HCT116 (cell line): ENCODE results near the gene CCDC9. TPM values are rescaled to one million over a fixed set of nuclear protein-coding genes. Genes with fewer than 3 reads are reported as not detected.

ENCODE experiments used
- ATAC-seq: fragments of 200-7000 bp; cut with Tn5 transposase; 2 replicates; pipeline ENCODE4 v1.9.1; 2020; ENCODE audit warnings: mild to moderate bottlenecking, moderate library complexity
- BruUV-seq: library from RNA; stranded (reverse); fragments of 400-500 nt; replicated peaks from 2 replicates; lab custom pipeline; 2021; lab: Mats Ljungman, UMichigan
- CTCF ChIA-PET: fragments of 300-600 bp; sonication (Branson Sonifier 250); formaldehyde crosslinking; loops from one replicate; lab custom pipeline; 2021; ENCODE audit warnings: antibody characterized with exemption; lab: Charles Lee
- POLR2A ChIA-PET: fragments of 300-600, 350-600 bp; sonication (Branson Sonifier 250); formaldehyde crosslinking; loops from one replicate; lab custom pipeline; 2021; ENCODE audit warnings: antibody characterized with exemption; lab: Charles Lee
- RAD21 ChIA-PET, 2 experiments: fragments of 300-600 bp; sonication (Branson Sonifier 250); formaldehyde crosslinking; loops; one replicate each; lab custom pipeline; 2023; ENCODE audit warnings: low total read pairs in 2 of 2; ENCODE audit not compliant: uncharacterized antibody in 2 of 2, unreplicated experiment in 2 of 2, low non-redundant PET in 1 of 2; lab: Charles Lee
- DNase-seq: peaks from one replicate; pipeline ENCODE4 v3.0.0-alpha.2; 2010; ENCODE audit warnings: low read depth, low spot score
- H2AFZ ChIP-seq: fragments of 200-600 bp; shearing (Covaris generic), sonication (generic); 2 replicates; pipeline ENCODE4 v1.6.1; 2017; ENCODE audit warnings: low read depth, mixed run types, mixed read lengths, antibody characterized with exemption, low read length; ENCODE audit not compliant: poor library complexity, severe bottlenecking
- H3K27ac ChIP-seq: 2 replicates; pipeline ENCODE4 v1.5.1; 2012; ENCODE audit warnings: low read depth, low read length
- H3K27me3 ChIP-seq: fragments of 200-600 bp; sonication (generic); 2 replicates; pipeline ENCODE4 v1.6.1; 2016; ENCODE audit warnings: mixed run types, low read length, mixed read lengths; ENCODE audit not compliant: insufficient read depth
- H3K36me3 ChIP-seq, 2 experiments: fragments of 200-500 bp in 1 of 2; fragments of 200-600 bp in 1 of 2; sonication (Bioruptor generic) in 1 of 2; sonication (generic) in 1 of 2; 2 replicates each; pipeline versions ENCODE4 v1.5.1 to v1.6.1; 2014 to 2016; ENCODE audit warnings: low read length in 2 of 2, inconsistent platforms in 1 of 2, mixed read lengths in 1 of 2, mixed run types in 1 of 2; ENCODE audit not compliant: insufficient read depth in 2 of 2, control insufficient read depth in 1 of 2
- H3K4me1 ChIP-seq, 2 experiments: fragments of 200-600 bp in 1 of 2; sonication (generic) in 1 of 2; 2 replicates each; pipeline versions ENCODE4 v1.5.1 to v1.6.1; 2012 to 2017; ENCODE audit warnings: low read length in 2 of 2, inconsistent platforms in 1 of 2, mild to moderate bottlenecking in 1 of 2, mixed read lengths in 1 of 2, mixed run types in 1 of 2, moderate library complexity in 1 of 2; ENCODE audit not compliant: insufficient read depth in 2 of 2, control insufficient read depth in 1 of 2
- H3K4me2 ChIP-seq: fragments of 200-600 bp; sonication (generic); 2 replicates; pipeline ENCODE4 v1.6.1; 2017; ENCODE audit warnings: mixed run types, low read length, mixed read lengths
- H3K4me3 ChIP-seq, 2 experiments: fragments of 200-600 bp in 1 of 2; sonication (generic) in 1 of 2; replicated peaks in 1 of 2; 2 replicates each; pipeline ENCODE4 v1.5.1; 2011 to 2016; ENCODE audit warnings: low read length in 2 of 2, control low read depth in 1 of 2, low read depth in 1 of 2, mild to moderate bottlenecking in 1 of 2, mixed read lengths in 1 of 2, mixed run types in 1 of 2
- H3K79me2 ChIP-seq: fragments of 200-600 bp; sonication (generic); 2 replicates; pipeline ENCODE4 v1.6.1; 2017; ENCODE audit warnings: mild to moderate bottlenecking, mixed run types, low read length, moderate library complexity, mixed read lengths; ENCODE audit not compliant: insufficient read depth
- H3K9ac ChIP-seq: fragments of 200-600 bp; sonication (generic); 2 replicates; pipeline ENCODE4 v1.6.1; 2016; ENCODE audit warnings: low read length, mixed read lengths
- H3K9me2 ChIP-seq: fragments of 200-600 bp; sonication (generic), shearing (Covaris generic); 2 replicates; pipeline ENCODE4 v1.6.1; 2017; ENCODE audit warnings: mixed run types, mild to moderate bottlenecking, moderate library complexity; ENCODE audit not compliant: insufficient read depth
- H3K9me3 ChIP-seq, 2 experiments: fragments of 200-500 bp in 1 of 2; fragments of 200-600 bp in 1 of 2; sonication (Bioruptor generic) in 1 of 2; sonication (generic) in 1 of 2; 2 replicates each; pipeline ENCODE4 v1.6.1; 2014 to 2017; ENCODE audit warnings: low read length in 2 of 2, mixed read lengths in 2 of 2, inconsistent platforms in 1 of 2, low read depth in 1 of 2, mild to moderate bottlenecking in 1 of 2, mixed run types in 1 of 2, moderate library complexity in 1 of 2; ENCODE audit not compliant: control insufficient read depth in 1 of 2, insufficient read depth in 1 of 2
- H4K20me1 ChIP-seq: fragments of 200-600 bp; sonication (generic), shearing (Covaris generic); 2 replicates; pipeline ENCODE4 v1.6.1; 2017; ENCODE audit warnings: mixed run types, mild to moderate bottlenecking, moderate library complexity; ENCODE audit not compliant: insufficient read depth
- ATF3 ChIP-seq: IDR thresholded peaks from 2 replicates; pipeline ENCODE4 v1.6.1; 2012
- CBX3 ChIP-seq: IDR thresholded peaks from 2 replicates; pipeline ENCODE4 v1.6.1; 2012; ENCODE audit warnings: low read depth
- CEBPB ChIP-seq: IDR thresholded peaks from 2 replicates; pipeline ENCODE4 v1.6.1; 2012; ENCODE audit warnings: low read depth
- CTCF ChIP-seq, 3 experiments: fragments of 200-600 bp in 1 of 3; sonication (generic) in 1 of 3; IDR thresholded peaks in 2 of 3; conservative IDR thresholded peaks in 1 of 3; 2 replicates each; pipeline ENCODE4 v1.5.1; 2012 to 2017; ENCODE audit warnings: low read depth in 2 of 3, low read length in 2 of 3, antibody characterized with exemption in 1 of 3, borderline replicate concordance in 1 of 3, control low read depth in 1 of 3, mild to moderate bottlenecking in 1 of 3, mixed read lengths in 1 of 3, mixed run types in 1 of 3, moderate library complexity in 1 of 3; ENCODE audit not compliant: insufficient read depth in 1 of 3
- EGR1 ChIP-seq: IDR thresholded peaks from 2 replicates; pipeline ENCODE4 v1.6.1; 2012; ENCODE audit warnings: low read depth
- EZH2 ChIP-seq: fragments of 200-600 bp; sonication (generic); IDR thresholded peaks from 2 replicates; pipeline ENCODE4 v1.6.1; 2017; ENCODE audit warnings: antibody characterized with exemption, mixed run types
- JUND ChIP-seq: IDR thresholded peaks from 2 replicates; pipeline ENCODE4 v1.6.1; 2012
- POLR2AphosphoS5 ChIP-seq: IDR thresholded peaks from 2 replicates; pipeline ENCODE4 v1.6.1; 2011; ENCODE audit warnings: mild to moderate bottlenecking, low read depth, low read length, moderate library complexity
- RAD21 ChIP-seq: IDR thresholded peaks from 2 replicates; pipeline ENCODE4 v1.6.1; 2012; ENCODE audit warnings: low read depth, mild to moderate bottlenecking
- REST ChIP-seq: IDR thresholded peaks from 2 replicates; pipeline ENCODE4 v1.6.1; 2012; ENCODE audit warnings: low read depth
- SIN3A ChIP-seq: IDR thresholded peaks from 2 replicates; pipeline ENCODE4 v1.6.1; 2012; ENCODE audit warnings: low read depth
- SP1 ChIP-seq: IDR thresholded peaks from 2 replicates; pipeline ENCODE4 v1.6.1; 2012; ENCODE audit warnings: low read depth
- SRF ChIP-seq: IDR thresholded peaks from 2 replicates; pipeline ENCODE4 v1.6.1; 2012; ENCODE audit warnings: low read depth
- TCF7L2 ChIP-seq: IDR thresholded peaks from 2 replicates; pipeline ENCODE4 v1.7.0; 2011; ENCODE audit warnings: borderline replicate concordance, inconsistent platforms; ENCODE audit not compliant: insufficient read depth, insufficient read length; ENCODE audit errors: extremely low read depth
- YY1 ChIP-seq: IDR thresholded peaks from 2 replicates; pipeline ENCODE4 v1.6.1; 2011; ENCODE audit warnings: low read length, low read depth, moderate library complexity, mild to moderate bottlenecking; ENCODE audit not compliant: insufficient replicate concordance; ENCODE audit errors: extremely low read depth
- ZBTB33 ChIP-seq: IDR thresholded peaks from 2 replicates; pipeline ENCODE4 v1.6.1; 2011; ENCODE audit warnings: mild to moderate bottlenecking, low read length, moderate library complexity; ENCODE audit not compliant: insufficient replicate concordance; ENCODE audit errors: extremely low read depth
- ZFX ChIP-seq: fragments of 450-650 bp; IDR thresholded peaks from 2 replicates; pipeline ENCODE4 v1.6.1; 2017
- ZNF274 ChIP-seq: fragments of 200-500 bp; sonication (Bioruptor generic); IDR thresholded peaks from 2 replicates; pipeline ENCODE4 v1.6.1; 2014; ENCODE audit warnings: mild to moderate bottlenecking, low read depth, low read length, inconsistent platforms
- intact Hi-C: fragments of 100-400 bp; cut with micrococcal nuclease; formaldehyde crosslinking; loops from 2 replicates; pipeline ENCODE4 v1.10.0; 2022
- total RNA-seq: library from RNA; stranded (reverse); gene quantifications from one replicate; pipeline ENCODE4 v1.2.1, GENCODE V29; 2021; ENCODE audit not compliant: unreplicated experiment

The CCDC9 gene
- total RNA-seq, 1 experiment from 2014 or later = 40.6 TPM

GRCh38 chr19:47225746-47226425 lies 30.4 kb upstream of the CCDC9 start:
- no peaks in the 10 kb centered on the region for H3K9me3 ChIP-seq
- ATAC-seq (peak; percentile 58), DNase-seq (no peak)
- POLR2A ChIA-PET = interaction anchor here (0.6 to 3.5 kb wide), 22 partner anchors 10 to 1610 kb away, joined by 3 to 39 read pairs (median 6); partner anchors contain the start of genes CCDC9 and ZC3H4
- peaks cover 17 to 52% of the 10 kb centered on the region in 2 experiments for H3K4me1 ChIP-seq
- H2AFZ ChIP-seq = peak overlapping the region; percentile 52
- H3K4me2 ChIP-seq = peak overlapping the region; percentile 100
- H3K79me2 ChIP-seq = peaks cover 22% of the 10 kb centered on the region
- H3K9ac ChIP-seq = peak overlapping the region; percentile 87
- peak overlapping the region; percentile 97 for H3K27ac ChIP-seq
- no peaks in the 10 kb centered on the region for H3K27me3 ChIP-seq
- peaks cover 4% of the 10 kb centered on the region in 2 experiments; a peak in 1 of 4 replicates for H3K36me3 ChIP-seq
- peak overlapping the region; percentile 76 to 78 for H3K4me3 ChIP-seq
- RAD21 ChIA-PET = interaction anchor here (0.6 to 1.1 kb wide), 4 partner anchors 18 to 710 kb away, joined by 3 to 5 read pairs (median 4); no protein-coding TSS in a partner anchor
- intact Hi-C loops = no loop called here
- CTCF ChIA-PET = interaction anchor here (0.9 to 2.7 kb wide), 4 partner anchors 13 to 31 kb away, joined by 3 to 16 read pairs (median 10); partner anchors contain the start of gene CCDC9
- H3K9me2 ChIP-seq = no peaks in the 10 kb centered on the region
- BruUV-seq = no TSS peak
- no peaks in the 10 kb centered on the region for H4K20me1 ChIP-seq
- TF ChIP-seq TCF7L2 = peak; percentile 60
- TF ChIP-seq YY1 = peak; percentile 62
- TF ChIP-seq CBX3 = no peak
- TF ChIP-seq SIN3A = peak; percentile 95
- TF ChIP-seq REST = no peak
- TF ChIP-seq ATF3 = no peak
- peak; percentile 88 for TF ChIP-seq ZBTB33
- TF ChIP-seq ZFX = 0 out of 2 replicates have a peak, but pooled peaks have one; percentile 64
- TF ChIP-seq SRF = no peak
- no peak for TF ChIP-seq CTCF (IDR thresholded peaks at IDR 0.05 in 2 of 3, conservative IDR thresholded peaks at IDR 0.05 in 1 of 3; ENCODE audit: borderline replicate concordance in 1 of 3, insufficient read depth in 1 of 3, low read depth in 2 of 3, low read length in 2 of 3)
- peak; percentile 51; the same call in 1 of the 2 replicates for TF ChIP-seq JUND
- TF ChIP-seq ZNF274 = no peak
- TF ChIP-seq POLR2AphosphoS5 = peak; percentile 100
- TF ChIP-seq SP1 = peak; percentile 74; the same call in 1 of the 2 replicates
- TF ChIP-seq RAD21 = no peak
- TF ChIP-seq EGR1 = 0 out of 2 replicates have a peak, but pooled peaks have one; percentile 21
- TF ChIP-seq EZH2 = no peak
- TF ChIP-seq CEBPB = no peak
